GM12864 (cell line): ENCODE data around the gene AKAP12.
A peak's percentile ranks its signal among the peaks of the same experiment; 100 is the strongest.

Experiments
- DNase-seq: peaks from one replicate; pipeline ENCODE4 v3.0.0-alpha.2; 2011; ENCODE audit warnings: low read depth
- H3K4me3 ChIP-seq: 2 replicates; pipeline ENCODE4 v1.5.1; 2011; ENCODE audit warnings: mild to moderate bottlenecking, low read depth, low read length, control low read depth
- TF ChIP-seq, protein P1 (sequence below): IDR thresholded peaks from 2 replicates; pipeline ENCODE4 v1.5.1; 2011; ENCODE audit warnings: low read depth, mild to moderate bottlenecking, moderate library complexity, low read length, control low read depth, inconsistent platforms; ENCODE audit errors: missing control alignments

Gene AKAP12

DNA sequence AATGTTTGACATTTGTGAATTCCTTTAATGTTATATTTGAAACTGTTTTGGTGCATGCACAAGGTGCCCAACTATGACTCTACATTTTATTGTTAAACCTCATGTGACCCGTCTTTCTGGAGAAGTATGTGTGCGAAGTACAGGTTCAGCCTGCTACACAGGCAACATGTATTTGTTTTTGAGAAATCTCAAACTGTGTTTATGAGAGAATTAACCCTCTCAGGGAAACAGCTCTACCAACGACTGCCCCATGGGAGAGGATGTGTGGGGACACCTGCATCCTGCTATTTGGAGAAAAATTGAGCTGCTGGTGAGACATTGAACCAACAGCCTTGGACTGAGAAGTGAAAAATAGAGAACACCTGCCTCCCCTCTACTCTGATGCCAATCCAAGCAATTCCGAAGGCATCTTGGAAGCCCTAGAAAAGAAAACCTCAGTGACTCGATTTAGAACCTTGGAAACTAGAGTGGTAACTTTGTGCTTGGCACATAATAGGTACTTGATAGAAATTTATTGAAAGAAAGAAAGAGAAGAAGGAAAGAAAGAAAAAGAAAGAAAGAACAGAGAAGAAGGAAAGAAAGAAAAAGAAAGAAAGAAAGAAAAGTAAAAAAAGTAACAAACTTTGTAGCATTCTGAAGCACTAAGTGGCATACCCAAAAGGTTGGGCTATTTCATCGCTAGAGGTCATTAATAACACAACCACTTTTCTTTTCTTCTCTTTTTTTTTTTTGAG is 2.9 kb upstream of the AKAP12 start:
- DNase-seq: no peak
- TF ChIP-seq, protein P1, sequence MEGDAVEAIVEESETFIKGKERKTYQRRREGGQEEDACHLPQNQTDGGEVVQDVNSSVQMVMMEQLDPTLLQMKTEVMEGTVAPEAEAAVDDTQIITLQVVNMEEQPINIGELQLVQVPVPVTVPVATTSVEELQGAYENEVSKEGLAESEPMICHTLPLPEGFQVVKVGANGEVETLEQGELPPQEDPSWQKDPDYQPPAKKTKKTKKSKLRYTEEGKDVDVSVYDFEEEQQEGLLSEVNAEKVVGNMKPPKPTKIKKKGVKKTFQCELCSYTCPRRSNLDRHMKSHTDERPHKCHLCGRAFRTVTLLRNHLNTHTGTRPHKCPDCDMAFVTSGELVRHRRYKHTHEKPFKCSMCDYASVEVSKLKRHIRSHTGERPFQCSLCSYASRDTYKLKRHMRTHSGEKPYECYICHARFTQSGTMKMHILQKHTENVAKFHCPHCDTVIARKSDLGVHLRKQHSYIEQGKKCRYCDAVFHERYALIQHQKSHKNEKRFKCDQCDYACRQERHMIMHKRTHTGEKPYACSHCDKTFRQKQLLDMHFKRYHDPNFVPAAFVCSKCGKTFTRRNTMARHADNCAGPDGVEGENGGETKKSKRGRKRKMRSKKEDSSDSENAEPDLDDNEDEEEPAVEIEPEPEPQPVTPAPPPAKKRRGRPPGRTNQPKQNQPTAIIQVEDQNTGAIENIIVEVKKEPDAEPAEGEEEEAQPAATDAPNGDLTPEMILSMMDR: no peak
- H3K4me3 ChIP-seq: no peak overlapping the region

GRCh38 chr6:151240036-151240685 is 394 bp downstream of the AKAP12 start:
- no peak for DNase-seq
- TF ChIP-seq, protein P1: no peak
- H3K4me3 ChIP-seq: peak overlapping the region; percentile 37

DNA sequence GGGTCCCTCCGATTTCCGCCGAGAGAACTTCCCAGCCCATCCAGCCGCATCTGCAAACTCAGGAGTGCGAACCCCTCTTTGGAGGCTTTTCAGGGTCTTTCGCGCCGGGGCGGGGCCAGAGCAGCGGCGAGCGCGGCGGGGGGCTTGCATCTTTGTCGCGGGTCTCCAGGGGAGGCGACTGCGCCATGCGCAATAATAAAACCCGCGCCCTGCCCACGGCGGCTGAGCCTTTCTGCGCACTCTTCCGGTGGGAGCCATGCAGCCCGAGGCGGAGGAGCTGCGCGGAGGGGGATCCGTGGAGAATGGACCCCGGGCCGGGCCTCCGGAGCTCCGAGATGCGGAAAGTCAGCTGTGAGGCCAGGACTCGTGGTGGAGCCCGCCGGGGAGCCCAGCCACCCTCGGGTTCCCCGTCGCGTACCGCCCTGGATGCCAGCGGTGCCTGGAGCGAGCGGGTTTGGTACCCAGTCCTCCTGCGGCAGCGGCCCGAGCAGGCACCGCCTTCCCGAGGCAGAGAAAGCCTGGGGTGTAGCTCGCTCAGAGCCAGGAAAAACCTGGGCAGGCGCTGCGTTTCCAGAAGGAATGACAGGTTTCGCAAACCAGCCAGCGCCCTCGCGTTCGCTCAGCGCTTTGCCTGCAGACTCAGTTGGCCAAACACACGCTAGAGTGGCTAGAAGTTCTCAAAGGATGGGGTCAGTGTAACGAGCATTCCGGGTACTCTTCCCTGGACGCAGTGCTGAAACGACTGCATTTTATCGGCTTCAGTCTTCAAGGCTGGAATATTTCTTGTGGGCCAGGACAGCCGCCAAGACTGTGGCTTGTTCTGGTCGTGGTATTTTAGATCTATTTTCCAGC is 1.2 kb downstream of the AKAP12 start:
- no peak for DNase-seq
- H3K4me3 ChIP-seq: no peak overlapping the region; the same call in 1 of the 2 replicates
- TF ChIP-seq, protein P1: no peak

DNA sequence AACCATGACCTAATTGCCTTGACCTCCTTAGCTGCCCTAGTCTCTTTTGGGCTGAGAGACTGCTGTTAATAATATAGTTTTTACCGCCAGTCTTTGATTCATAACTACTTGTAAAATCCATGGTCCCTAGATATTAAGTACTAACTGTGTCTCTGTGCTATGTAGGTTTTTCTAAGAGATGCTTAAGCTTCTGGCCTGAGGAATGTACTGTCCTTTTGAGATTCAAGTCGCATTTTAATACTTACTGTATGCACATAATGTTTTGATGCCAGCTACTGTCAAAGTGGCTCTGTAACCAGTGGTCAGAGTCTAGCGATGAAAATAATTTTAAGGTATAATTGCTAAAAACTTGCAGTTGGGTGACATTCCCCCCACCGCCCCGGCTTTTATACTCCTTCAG is 2.1 kb downstream of the AKAP12 start:
- no peak overlapping the region for H3K4me3 ChIP-seq
- DNase-seq: no peak
- TF ChIP-seq, protein P1: no peak

DNA sequence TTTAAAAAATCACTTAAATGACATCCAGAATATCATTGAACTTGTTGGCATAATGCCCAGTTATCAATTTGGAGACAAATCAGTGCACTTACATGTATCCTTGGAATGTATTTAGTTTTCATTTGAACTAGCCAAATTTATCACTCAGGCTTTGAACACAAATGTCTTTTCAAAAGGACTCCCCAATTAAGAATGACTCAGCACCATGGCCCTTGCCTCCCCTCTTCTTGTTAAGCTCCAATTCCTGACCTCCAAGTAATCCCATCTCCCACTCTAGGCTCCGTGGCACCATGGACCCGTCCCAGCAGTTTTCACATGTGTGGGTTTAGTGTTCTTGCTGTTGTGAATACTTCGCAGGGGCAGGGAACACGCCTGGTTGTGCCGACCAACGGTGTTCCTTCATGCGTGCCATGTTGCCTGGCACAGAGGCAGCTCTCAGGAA is 2.7 kb downstream of the AKAP12 start:
- no peak for DNase-seq
- TF ChIP-seq, protein P1: no peak
- H3K4me3 ChIP-seq: no peak overlapping the region

GRCh38 chr6:151243481-151243880 is 3.7 kb downstream of the AKAP12 start:
- no peak for DNase-seq
- TF ChIP-seq, protein P1: no peak
- no peak overlapping the region for H3K4me3 ChIP-seq
